HG03439 (cell line): ENCODE results near the gene MGAT4B.

ENCODE experiments used
- ATAC-seq: cut with Tn5 transposase; IDR thresholded peaks from one replicate; pipeline ENCODE4 v1.9.1; 2021; ENCODE audit warnings: mild to moderate bottlenecking, moderate library complexity; ENCODE audit not compliant: unreplicated experiment

MGAT4B gene

GRCh38 chr5:179812997-179813607 is 6.4 kb upstream of the MGAT4B start:
- no peak for ATAC-seq

DNA sequence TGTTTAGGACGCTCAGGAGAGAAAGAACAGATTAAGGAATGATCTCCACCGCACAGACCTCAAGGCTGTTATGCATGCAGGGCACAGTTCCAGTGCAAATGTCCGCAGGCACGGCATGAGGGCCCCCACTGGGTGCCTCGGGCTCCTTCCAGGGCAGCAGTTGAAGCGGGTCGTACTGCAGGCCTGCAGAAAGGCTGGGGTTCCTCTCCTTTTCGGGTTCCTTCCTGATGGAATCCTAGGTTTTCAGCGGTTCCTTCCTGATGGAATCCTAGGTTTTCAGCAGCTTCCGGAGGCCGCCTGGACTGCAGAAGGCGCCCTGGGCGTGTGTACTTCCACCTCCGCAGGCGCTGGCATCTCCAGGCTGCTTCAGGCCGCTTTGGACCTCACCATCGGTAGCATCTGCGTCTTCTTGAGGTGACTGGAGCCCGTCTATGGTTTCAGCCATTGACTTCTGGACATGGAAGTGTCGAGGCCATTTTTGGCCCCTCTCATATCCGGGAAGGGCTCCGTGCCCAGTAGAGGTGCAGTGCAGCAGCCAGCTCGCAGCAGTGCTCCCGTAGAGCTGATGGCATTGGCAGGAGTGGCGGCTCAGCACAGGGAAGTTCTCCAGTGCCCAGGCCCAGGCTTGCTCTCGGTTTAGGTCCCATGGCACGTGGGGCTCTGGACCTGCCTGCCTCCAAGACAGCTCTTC is 5.6 kb upstream of the MGAT4B start:
- ATAC-seq, result no peak

DNA sequence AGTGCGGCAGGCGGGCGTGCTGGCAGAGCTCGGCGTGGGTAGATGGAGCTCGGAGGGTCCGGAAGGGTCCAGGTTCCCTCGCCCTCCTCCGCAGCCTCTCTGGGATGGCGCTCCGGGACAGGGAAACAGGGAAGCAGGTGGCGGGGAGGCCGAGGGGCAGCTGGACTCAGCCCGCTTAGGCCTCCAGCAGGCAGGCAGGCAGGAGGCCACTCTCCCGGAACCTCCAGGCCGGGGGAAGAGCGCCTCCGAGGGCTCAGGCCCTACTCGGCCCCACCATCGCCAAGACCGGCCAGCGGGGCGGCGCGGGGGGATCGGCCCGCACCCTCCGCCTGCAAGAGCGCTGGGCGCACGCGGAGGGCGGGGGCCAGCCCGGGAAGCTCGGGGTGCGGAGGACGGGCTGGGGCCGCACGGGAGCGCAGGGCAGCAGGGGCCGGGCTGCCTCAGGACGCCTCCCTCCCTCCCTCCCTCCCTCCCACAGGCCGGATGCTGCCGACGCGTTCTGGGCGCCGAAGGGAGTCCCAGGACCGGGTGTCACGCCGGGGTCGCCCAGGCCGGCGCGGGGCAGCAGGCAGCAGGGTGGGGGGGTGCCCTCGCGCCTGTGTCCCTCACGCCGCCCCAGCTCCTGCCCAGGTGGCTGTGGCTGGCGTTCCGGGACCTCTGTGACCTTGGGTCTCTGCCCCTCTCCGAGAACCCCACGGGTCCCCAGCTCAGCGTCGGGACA is 977 bp downstream of the MGAT4B start:
- ATAC-seq, result peak; percentile 18

GRCh38 chr5:179805070-179805528 is 1.6 kb downstream of the MGAT4B start:
- ATAC-seq, result no peak

- no peak for ATAC-seq
Observed at GRCh38 chr5:179804555-179804947, 2.1 kb downstream of the MGAT4B start.

DNA sequence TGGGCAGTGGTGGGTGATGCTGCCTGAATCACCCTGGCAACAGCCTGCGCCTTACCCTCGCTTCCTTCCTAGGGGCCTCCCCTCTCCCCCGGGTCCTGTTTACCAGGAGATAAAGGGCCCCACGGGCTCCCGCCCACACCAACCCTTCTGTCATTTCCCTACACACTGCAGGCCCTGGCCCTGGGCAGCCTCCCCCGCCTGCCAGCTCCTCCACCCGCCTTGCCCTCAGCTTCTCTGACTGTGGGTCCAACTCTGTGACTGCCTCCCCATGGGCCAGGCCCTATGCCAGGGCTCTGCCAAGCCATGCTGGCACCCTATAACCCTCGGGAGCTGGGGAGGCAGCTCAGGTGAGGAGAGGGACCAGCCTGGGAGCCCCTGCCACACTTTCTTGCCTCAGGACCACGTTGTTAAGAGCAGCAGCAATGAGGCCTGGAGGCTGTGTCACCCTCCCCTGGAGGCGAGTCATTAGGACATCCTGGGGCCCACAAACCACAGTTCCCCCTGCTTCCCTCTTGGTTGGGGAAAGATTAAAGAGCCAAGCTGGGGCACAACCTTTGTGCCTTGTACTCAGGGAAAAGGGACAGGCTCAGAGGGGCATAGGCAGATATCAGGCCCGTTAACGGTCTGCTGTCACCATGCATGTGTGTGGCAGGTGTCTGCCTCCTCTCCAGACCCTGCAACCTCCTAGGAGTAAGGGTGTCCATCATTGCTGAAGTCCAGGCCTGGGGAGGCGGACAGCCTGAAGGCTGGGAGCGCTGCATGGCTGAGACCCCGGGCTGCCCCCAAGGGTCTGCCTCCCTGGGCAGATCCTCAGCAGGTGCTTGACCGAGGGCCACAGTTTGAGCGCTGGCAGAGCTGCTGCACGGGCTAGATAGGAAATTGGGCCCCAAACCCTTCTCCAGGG is 2.8 kb downstream of the MGAT4B start:
- ATAC-seq, result no peak

DNA sequence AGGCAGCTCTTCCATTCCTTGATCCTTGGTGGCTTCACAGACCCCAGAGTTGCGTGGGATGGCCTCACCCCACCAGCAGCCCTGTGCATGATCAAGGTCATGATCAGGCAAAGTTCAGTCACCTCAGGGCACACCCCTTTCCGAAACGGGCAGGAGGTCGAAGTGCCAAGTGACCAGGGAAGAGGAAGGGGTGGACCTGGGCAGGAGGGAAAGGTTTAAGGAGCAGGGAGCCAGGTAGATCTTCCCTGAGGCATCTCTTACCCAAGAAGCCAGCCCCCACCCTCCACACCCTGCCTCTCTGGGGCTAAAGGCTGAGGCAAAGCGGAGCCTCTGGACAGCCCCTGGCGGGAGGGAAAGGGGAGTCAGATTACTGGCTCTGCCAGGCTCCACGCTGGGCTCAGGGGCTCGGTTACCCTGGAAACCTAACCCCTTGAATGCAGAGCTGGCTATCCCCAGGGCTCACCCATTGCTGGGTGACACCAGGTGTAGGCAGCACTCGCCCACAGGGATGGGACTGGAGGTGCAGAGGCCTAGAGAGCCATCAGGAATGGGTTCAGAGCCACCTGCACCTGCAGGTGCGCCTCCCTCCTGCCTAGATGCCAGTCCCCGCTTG is 3.6 kb downstream of the MGAT4B start:
- ATAC-seq, result no peak

- no peak for ATAC-seq
Observed at GRCh38 chr5:179802207-179802883, 4.3 kb downstream of the MGAT4B start.

DNA sequence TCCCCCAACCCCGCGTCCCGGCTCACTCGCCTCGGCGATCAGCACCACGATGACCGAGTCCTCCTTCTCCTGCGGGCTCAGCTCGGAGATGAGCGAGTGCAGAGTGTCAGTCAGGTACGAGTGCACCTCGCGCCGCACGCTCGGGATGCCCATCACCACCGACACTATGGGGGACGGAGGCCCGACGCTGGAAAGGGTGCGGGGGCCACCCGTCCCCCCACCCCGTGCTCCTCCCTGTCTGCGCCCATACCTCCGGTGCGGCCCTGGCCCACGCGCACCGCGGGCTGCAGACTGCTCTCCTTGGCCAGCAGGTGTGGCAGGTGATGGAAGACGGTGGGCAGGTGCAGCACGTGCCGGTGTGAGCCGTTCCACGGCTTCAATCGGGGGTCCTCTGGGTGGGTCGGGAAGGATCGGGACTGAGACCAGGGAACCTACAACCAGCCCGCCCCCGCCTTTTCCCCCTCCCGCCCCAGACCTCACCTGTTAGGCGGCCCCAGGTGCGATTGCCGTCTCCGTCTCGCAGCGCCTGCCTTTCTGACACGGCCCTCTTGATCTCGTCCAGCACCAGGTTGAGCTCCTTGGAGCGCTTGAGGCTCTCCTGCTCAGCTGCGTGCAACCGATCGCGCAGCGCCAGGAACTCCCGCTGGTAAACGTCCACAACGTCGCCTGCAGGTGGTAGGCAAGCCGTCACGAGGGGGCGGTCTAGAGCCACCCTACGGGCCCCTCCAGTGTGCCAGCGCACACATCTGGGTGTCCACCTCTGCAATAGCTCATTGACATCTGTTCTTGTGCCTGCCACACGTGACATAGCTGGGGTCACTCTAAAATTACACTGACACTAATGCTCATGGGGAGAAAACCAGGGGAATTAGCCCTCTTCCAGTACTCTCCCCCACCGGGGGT is 5.1 kb downstream of the MGAT4B start:
- peak; percentile 42 for ATAC-seq

- ATAC-seq, result no peak
Observed at GRCh38 chr5:179800696-179801201, 5.9 kb downstream of the MGAT4B start.

- no peak for ATAC-seq
Observed at GRCh38 chr5:179800071-179800695, 6.5 kb downstream of the MGAT4B start.

GRCh38 chr5:179799644-179799973 is 7.1 kb downstream of the MGAT4B start:
- no peak for ATAC-seq

GRCh38 chr5:179798771-179799643 is 7.7 kb downstream of the MGAT4B start:
- no peak for ATAC-seq

DNA sequence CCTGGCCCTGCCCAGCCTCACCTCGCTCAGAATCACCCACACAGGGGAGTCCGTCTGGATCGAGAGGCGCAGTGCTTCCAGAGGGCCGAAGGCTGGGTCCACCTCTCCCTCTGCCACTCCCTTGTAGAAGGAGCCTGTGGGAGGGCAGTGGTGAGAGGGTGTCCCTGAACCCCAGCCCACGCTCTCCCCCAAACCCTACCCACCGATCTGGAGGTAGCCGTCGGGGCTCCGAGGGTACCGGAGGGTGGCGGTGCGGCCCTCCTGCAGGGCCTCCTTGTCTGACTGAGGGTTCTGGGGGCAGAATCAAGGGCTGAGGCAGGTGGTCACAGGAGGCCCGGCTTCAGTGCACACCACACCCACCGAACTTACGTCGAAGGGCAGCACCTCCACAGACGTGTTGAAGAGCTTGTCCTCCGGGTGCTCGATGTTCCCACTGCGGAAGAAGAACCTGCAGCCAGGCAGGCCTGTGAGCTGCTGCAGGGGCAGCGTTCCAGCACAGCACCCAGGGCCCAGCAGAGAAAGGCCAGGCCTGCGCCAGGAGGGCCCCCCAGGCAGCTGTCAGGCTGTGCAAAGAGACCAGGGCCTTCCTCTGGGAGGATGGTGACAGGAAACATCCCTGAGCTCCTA is 8.4 kb downstream of the MGAT4B start:
- no peak for ATAC-seq

GRCh38 chr5:179797741-179798140 is 8.9 kb downstream of the MGAT4B start:
- no peak for ATAC-seq

DNA sequence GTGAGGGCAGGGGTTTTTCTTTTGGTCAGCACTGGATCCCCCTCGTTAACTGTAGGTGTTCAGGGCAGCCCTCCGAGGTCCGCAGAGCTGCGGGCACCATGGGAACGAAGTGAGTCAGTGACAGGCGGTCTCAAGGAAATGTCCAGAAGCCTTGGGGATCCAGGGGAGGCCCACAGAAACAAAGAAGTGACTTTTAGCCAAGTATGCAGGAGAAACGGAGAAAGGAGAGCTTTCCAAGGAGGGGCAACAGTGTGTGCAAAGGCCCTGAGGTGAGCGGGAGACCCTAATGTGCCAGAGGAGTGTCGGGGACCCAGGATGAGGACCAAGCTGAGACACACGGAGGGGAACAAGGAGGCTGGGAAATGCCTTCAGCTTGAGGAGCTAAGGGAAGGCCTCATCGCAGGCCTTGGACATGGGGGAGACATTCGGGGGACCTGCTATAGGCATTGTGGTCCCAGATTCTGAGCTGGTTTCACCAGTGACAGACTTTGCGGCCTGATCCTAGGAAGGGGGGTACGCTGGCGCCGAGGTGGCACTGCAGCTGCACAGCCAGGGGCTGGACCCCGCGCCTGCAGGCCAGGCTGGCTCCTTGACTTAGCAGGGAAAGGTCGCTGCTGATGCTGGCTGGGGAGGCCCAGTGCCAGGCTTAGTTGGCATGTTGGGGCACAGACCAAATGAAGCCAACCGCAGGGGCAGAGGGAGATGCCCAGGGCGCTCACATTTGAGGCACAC is 9.6 kb downstream of the MGAT4B start:
- no peak for ATAC-seq
